ENCODE results near the gene KLRC2. TPM values are rescaled to one million over a fixed set of nuclear protein-coding genes. Genes with fewer than 3 reads are reported as not detected.
A peak's percentile ranks its signal among the peaks of the same experiment; 100 is the strongest.

KLRC2 gene
- total RNA-seq, 2 experiments from 2014 or later = 2.5 to 2.6 TPM

DNA sequence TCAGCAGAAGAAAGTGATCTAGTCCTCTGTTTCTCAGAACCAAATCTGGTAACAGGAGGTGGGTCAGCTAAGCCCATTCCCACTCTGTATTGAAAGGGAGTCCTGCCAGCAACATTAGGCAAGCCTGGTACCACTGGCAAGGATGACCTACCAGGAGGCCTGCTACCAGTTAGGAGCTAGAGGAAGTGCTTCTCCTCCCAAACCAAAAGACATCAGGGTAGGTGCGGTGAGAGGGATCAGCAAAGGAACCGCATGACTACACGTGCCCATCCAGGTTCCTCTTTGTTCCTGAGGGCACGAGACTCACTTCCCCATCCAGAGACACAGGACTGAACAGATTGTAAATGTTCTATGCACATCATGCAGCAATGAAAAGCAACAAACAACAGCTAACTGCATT, 29.1 kb downstream of the KLRC2 start:
- peaks cover 4% of the 10 kb centered on the region for H3K9me3 Mint-ChIP-seq
- no peaks in the 10 kb centered on the region for H3K27me3 Mint-ChIP-seq
- TF ChIP-seq, protein P1, sequence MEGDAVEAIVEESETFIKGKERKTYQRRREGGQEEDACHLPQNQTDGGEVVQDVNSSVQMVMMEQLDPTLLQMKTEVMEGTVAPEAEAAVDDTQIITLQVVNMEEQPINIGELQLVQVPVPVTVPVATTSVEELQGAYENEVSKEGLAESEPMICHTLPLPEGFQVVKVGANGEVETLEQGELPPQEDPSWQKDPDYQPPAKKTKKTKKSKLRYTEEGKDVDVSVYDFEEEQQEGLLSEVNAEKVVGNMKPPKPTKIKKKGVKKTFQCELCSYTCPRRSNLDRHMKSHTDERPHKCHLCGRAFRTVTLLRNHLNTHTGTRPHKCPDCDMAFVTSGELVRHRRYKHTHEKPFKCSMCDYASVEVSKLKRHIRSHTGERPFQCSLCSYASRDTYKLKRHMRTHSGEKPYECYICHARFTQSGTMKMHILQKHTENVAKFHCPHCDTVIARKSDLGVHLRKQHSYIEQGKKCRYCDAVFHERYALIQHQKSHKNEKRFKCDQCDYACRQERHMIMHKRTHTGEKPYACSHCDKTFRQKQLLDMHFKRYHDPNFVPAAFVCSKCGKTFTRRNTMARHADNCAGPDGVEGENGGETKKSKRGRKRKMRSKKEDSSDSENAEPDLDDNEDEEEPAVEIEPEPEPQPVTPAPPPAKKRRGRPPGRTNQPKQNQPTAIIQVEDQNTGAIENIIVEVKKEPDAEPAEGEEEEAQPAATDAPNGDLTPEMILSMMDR (IDR thresholded peaks at IDR 0.05) = no peak
- DNase-seq = no peak
- H3K4me3 Mint-ChIP-seq = peak overlapping the region; percentile 69
- H3K4me1 Mint-ChIP-seq (ENCODE audit: low read depth) = peaks cover 29% of the 10 kb centered on the region
- intact Hi-C loops (cut with micrococcal nuclease) = no loop called here
- H3K27ac Mint-ChIP-seq = peak overlapping the region; percentile 85
- ChIA-PET POLR2A (interaction anchor here (0.7 to 2.7 kb wide), 12 partner anchors 8 to 733 kb away, joined by 3 to 13 read pairs (median 4); no protein-coding TSS in a partner anchor), CTCF (interaction anchor here (1.1 to 1.3 kb wide), 2 partner anchors 14 to 171 kb away, joined by 3 to 5 read pairs; no protein-coding TSS in a partner anchor)
- no peak for ATAC-seq
- peaks cover 20% of the 10 kb centered on the region for H3K36me3 Mint-ChIP-seq (ENCODE audit: low read depth)

DNA sequence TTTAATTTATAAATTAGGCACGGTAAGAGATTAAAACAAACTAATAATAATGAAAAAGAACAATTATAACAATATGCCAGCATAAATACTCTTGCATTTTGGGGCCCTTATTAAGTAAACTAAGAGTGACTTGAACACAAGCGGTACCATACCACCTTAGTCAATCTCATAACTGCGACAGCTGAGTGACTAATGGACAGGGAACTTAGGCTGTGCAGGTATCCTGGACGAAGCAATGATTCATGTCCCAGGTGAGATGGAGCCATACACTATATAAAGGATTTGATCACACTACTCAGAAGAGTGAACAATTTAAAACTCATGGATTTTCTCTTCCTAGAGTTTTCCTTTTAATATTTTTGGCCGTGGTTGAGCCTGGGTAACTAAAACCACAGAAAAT, 30.5 kb downstream of the KLRC2 start:
- TF ChIP-seq, protein P1 (IDR thresholded peaks at IDR 0.05) = no peak
- intact Hi-C loops (cut with micrococcal nuclease) = no loop called here
- Mint-ChIP-seq H3K27ac (peak overlapping the region; percentile 73), H3K27me3 (no peaks in the 10 kb centered on the region), H3K9me3 (peaks cover 4% of the 10 kb centered on the region), H3K36me3 (ENCODE audit: low read depth) (peaks cover 26% of the 10 kb centered on the region), H3K4me1 (ENCODE audit: low read depth) (peaks cover 38% of the 10 kb centered on the region), H3K4me3 (peak overlapping the region; percentile 59)
- ATAC-seq (peak; percentile 40), DNase-seq (no peak)
- ChIA-PET CTCF (interaction anchor here (1.1 kb wide), 1 partner anchor 154 kb away, joined by 3 read pairs; no protein-coding TSS in a partner anchor), POLR2A (interaction anchor here (1.2 to 2.7 kb wide), 4 partner anchors 14 to 736 kb away, joined by 3 to 13 read pairs (median 4); partner anchors contain the start of gene CLEC2D)

DNA sequence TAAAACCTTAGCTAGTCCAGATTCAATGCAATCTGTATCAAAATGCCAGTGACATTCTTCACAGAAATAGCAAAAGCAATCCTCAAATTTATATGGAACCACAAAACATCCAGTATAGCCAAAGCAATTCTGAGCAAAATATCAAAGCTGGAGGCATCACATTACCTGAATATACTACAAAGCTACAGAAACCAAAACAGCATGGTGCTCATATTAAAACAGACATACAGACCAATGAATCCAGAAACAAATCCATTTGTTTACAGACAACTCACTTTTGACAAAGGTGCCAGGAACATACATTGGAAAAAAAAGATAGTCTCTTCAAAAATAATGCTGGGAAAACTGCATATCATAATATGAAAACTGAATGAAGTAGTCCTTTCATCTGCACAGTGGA, 31.0 kb downstream of the KLRC2 start:
- ATAC-seq (no peak), DNase-seq (no peak)
- H3K27me3 Mint-ChIP-seq = no peaks in the 10 kb centered on the region
- ChIA-PET POLR2A (interaction anchor here (0.7 to 1.3 kb wide), 4 partner anchors 13 to 735 kb away, joined by 3 to 4 read pairs (median 4); partner anchors contain the start of gene CLEC2D), CTCF (interaction anchor here (1.1 kb wide), 1 partner anchor 154 kb away, joined by 3 read pairs; no protein-coding TSS in a partner anchor)
- TF ChIP-seq, protein P1 (IDR thresholded peaks at IDR 0.05) = no peak
- peaks cover 41% of the 10 kb centered on the region for H3K4me1 Mint-ChIP-seq (ENCODE audit: low read depth)
- intact Hi-C loops (cut with micrococcal nuclease) = no loop called here
- peaks cover 31% of the 10 kb centered on the region for H3K36me3 Mint-ChIP-seq (ENCODE audit: low read depth)
- peak overlapping the region; percentile 59 for H3K4me3 Mint-ChIP-seq
- H3K27ac Mint-ChIP-seq = peak overlapping the region; percentile 29
- peaks cover 7% of the 10 kb centered on the region for H3K9me3 Mint-ChIP-seq

DNA sequence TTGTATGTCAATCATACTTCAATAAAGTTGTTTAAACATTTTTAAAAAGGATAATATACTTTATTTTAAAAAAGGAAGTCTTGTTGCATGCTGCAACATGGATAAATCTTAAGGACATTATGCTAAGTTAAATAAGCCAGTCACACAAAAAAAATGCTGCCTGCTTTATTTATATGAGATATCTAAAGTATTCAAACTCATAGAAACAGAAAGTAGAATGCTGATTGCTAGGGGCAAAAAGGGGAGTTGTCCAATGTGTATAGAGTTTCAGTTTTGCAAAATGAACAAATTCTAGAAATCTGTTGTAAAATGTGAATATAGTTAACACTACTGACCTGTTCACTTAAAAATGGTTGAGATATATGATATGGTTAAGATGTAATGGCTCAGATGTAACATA, 35.0 kb downstream of the KLRC2 start:
- Mint-ChIP-seq H3K36me3 (ENCODE audit: low read depth) (peaks cover 39% of the 10 kb centered on the region), H3K4me1 (ENCODE audit: low read depth) (peaks cover 45% of the 10 kb centered on the region), H3K9me3 (peaks cover 10% of the 10 kb centered on the region), H3K27me3 (no peaks in the 10 kb centered on the region), H3K27ac (peak overlapping the region; percentile 72), H3K4me3 (peak overlapping the region; percentile 61)
- CTCF ChIA-PET = interaction anchor here (1.1 kb wide), 1 partner anchor 11 kb away, joined by 4 read pairs; no protein-coding TSS in a partner anchor
- intact Hi-C loops (cut with micrococcal nuclease) = no loop called here
- POLR2A ChIA-PET = interaction anchor here (1.3 kb wide), 1 partner anchor 36 kb away, joined by 4 read pairs; no protein-coding TSS in a partner anchor
- DNase-seq = no peak
- ATAC-seq = peak; percentile 26
- TF ChIP-seq, protein P1 (IDR thresholded peaks at IDR 0.05) = no peak

DNA sequence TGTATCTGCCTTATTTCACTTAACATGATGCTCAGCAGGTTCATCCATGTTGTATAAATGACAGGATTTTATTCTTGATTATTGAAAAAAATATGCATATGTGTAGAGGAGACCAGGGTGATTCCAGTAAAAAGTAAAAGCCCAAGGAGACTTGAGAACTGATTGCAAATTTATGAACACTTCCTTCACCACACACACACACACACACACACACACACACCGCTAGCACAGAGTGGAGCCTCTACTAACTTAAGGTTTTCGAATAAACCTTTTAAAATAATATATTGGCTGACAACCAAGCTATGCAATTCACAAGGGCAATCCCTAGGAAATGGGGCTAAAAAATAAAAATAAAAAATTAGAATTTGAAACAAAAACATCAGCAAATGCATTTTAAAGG, 37.6 kb downstream of the KLRC2 start:
- no peak for ATAC-seq
- Mint-ChIP-seq H3K27ac (peak overlapping the region; percentile 92), H3K27me3 (no peaks in the 10 kb centered on the region), H3K4me1 (ENCODE audit: low read depth) (peaks cover 65% of the 10 kb centered on the region), H3K36me3 (ENCODE audit: low read depth) (peaks cover 31% of the 10 kb centered on the region), H3K9me3 (peaks cover 6% of the 10 kb centered on the region), H3K4me3 (peak overlapping the region; percentile 66)
- ChIA-PET CTCF (interaction anchor here (0.6 to 2.6 kb wide), 4 partner anchors 18 to 162 kb away, joined by 3 to 13 read pairs (median 3); no protein-coding TSS in a partner anchor), POLR2A (interaction anchor here (0.6 to 2.4 kb wide), 4 partner anchors 9 to 160 kb away, joined by 3 to 12 read pairs (median 5); no protein-coding TSS in a partner anchor)
- DNase-seq = no peak
- TF ChIP-seq, protein P1 (IDR thresholded peaks at IDR 0.05) = no peak
- intact Hi-C loops (cut with micrococcal nuclease) = loop anchor here (5.0 kb wide), 1 partner anchor 99 kb away; no protein-coding TSS in a partner anchor
